HepG2 (cell line): ENCODE data around the gene LSM6. TPM values are rescaled to one million over a fixed set of nuclear protein-coding genes. Genes with fewer than 3 reads are reported as not detected.

Experiments used
- ATAC-seq: fragments of 200-7000 bp; cut with Tn5 transposase; 3 replicates; pipeline ENCODE4 v1.9.1; 2020; ENCODE audit warnings: mild to moderate bottlenecking, moderate library complexity
- BruUV-seq: library from RNA; stranded (reverse); fragments of 400-500 nt; replicated peaks from 2 replicates; lab custom pipeline; 2021; lab: Mats Ljungman, UMichigan
- CTCF ChIA-PET: fragments of 300-600 bp; formaldehyde crosslinking; extraction: SDS; loops from one replicate; lab custom pipeline; 2021; ENCODE audit warnings: low total read pairs, inconsistent platforms, low intra/inter-chr PET ratio; lab: Yijun Ruan, JAX
- POLR2A ChIA-PET: fragments of 350-600 bp; sonication (Branson Sonifier 250); formaldehyde crosslinking; loops from one replicate; lab custom pipeline; 2020; ENCODE audit warnings: antibody characterized with exemption, inconsistent platforms; lab: Yijun Ruan, JAX
- DNase-seq: peaks from one replicate; pipeline ENCODE4 v3.0.0-alpha.2; 2015; ENCODE audit warnings: low spot score
- FAIRE-seq: peaks from 3 replicates; lab custom pipeline; 2011; peaks lifted over from hg19 to GRCh38; lab: Jason Lieb, UNC
- H2AFZ ChIP-seq: one replicate; pipeline ENCODE4 v1.6.1; 2011; ENCODE audit warnings: low read length, inconsistent platforms
- H3K27ac ChIP-seq: fragments of 300-600 bp; 3 replicates; pipeline ENCODE4 v1.8.0; 2011; ENCODE audit warnings: mixed run types, mild to moderate bottlenecking, mixed read lengths, low read length, inconsistent platforms; ENCODE audit not compliant: insufficient read depth; ENCODE audit errors: extremely low read length
- H3K27me3 ChIP-seq, 2 experiments: fragments of 200-600 bp in 1 of 2; 2 replicates in 1 of 2; 3 replicates in 1 of 2; pipeline versions ENCODE4 v1.6.0 to v1.8.0; 2011; ENCODE audit warnings: low read length in 2 of 2, mild to moderate bottlenecking in 2 of 2, moderate library complexity in 2 of 2, inconsistent platforms in 1 of 2; ENCODE audit not compliant: insufficient read depth in 2 of 2, control insufficient read depth in 1 of 2
- H3K36me3 ChIP-seq, 2 experiments: fragments of 200-600 bp in 1 of 2; replicated peaks in 1 of 2; 2 replicates in 1 of 2; 3 replicates in 1 of 2; pipeline versions ENCODE4 v1.5.1 to v1.8.0; 2011; ENCODE audit warnings: low read length in 2 of 2, inconsistent platforms in 1 of 2; ENCODE audit not compliant: insufficient read depth in 2 of 2, control insufficient read depth in 1 of 2
- H3K4me1 ChIP-seq: 2 replicates; pipeline ENCODE4 v1.5.1; 2012; ENCODE audit warnings: low read length, inconsistent platforms; ENCODE audit not compliant: insufficient read depth
- H3K4me2 ChIP-seq: 2 replicates; pipeline ENCODE4 v1.6.0; 2011; ENCODE audit warnings: low read depth, low read length, inconsistent platforms
- H3K4me3 ChIP-seq, 3 experiments: fragments of 200-600 bp in 1 of 3; sonication (generic), shearing (Covaris generic) in 1 of 3; replicated peaks in 1 of 3; 2 replicates each; pipeline ENCODE4 v1.5.1; 2011 to 2016; ENCODE audit warnings: low read length in 3 of 3, inconsistent platforms in 2 of 3, low read depth in 2 of 3, mild to moderate bottlenecking in 2 of 3, control low read depth in 1 of 3, mixed read lengths in 1 of 3; ENCODE audit not compliant: insufficient read depth in 1 of 3
- H3K79me2 ChIP-seq: one replicate; pipeline ENCODE4 v1.6.1; 2011; ENCODE audit warnings: low read length, inconsistent platforms; ENCODE audit not compliant: insufficient read depth
- H3K9ac ChIP-seq: 2 replicates; pipeline ENCODE4 v1.6.0; 2011; ENCODE audit warnings: mild to moderate bottlenecking, low read depth, low read length, inconsistent platforms; ENCODE audit not compliant: insufficient read depth
- H3K9me3 ChIP-seq: 2 replicates; pipeline ENCODE4 v1.5.1; 2012; ENCODE audit warnings: mild to moderate bottlenecking, low read length
- H4K20me1 ChIP-seq: 2 replicates; pipeline ENCODE4 v1.6.0; 2011; ENCODE audit warnings: inconsistent platforms, mild to moderate bottlenecking, low read length, moderate library complexity; ENCODE audit not compliant: insufficient read depth
- ARID3A ChIP-seq: IDR thresholded peaks from 2 replicates; pipeline ENCODE4 v1.6.1; 2012; ENCODE audit warnings: low read depth, low read length, improper control_type of control experiment
- ATF2 ChIP-seq: sonication (generic); formaldehyde crosslinking; IDR thresholded peaks from 2 replicates; pipeline ENCODE4 v1.4.0; 2020; ENCODE audit warnings: missing genetic modification reagents
- KDM2A ChIP-seq: sonication (generic); formaldehyde crosslinking; IDR thresholded peaks from 2 replicates; pipeline ENCODE4 v1.4.0; 2020; ENCODE audit warnings: low read depth, missing genetic modification reagents, borderline replicate concordance
- MZF1 ChIP-seq: sonication (generic); formaldehyde crosslinking; IDR thresholded peaks from 2 replicates; pipeline ENCODE4 v1.8.1; 2023; ENCODE audit warnings: mild to moderate bottlenecking, missing genetic modification reagents, borderline replicate concordance
- NFYC ChIP-seq: IDR thresholded peaks from 2 replicates; pipeline ENCODE4 v1.6.1; 2016; ENCODE audit warnings: missing genetic modification reagents, missing compliant biosample characterization
- SP2 ChIP-seq: sonication (generic); formaldehyde crosslinking; IDR thresholded peaks from 2 replicates; pipeline ENCODE4 v1.5.1; 2020; ENCODE audit warnings: mild to moderate bottlenecking, missing genetic modification reagents
- ZBTB44 ChIP-seq: sonication (generic); formaldehyde crosslinking; IDR thresholded peaks from 2 replicates; pipeline ENCODE4 v1.4.0; 2020; ENCODE audit warnings: missing genetic modification reagents
- ZNF331 ChIP-seq: sonication (generic); formaldehyde crosslinking; IDR thresholded peaks from 2 replicates; pipeline ENCODE4 v1.4.0; 2020; ENCODE audit warnings: missing genetic modification reagents
- ZNF567 ChIP-seq: sonication (generic); formaldehyde crosslinking; IDR thresholded peaks from 2 replicates; pipeline ENCODE4 v1.8.1; 2023; ENCODE audit warnings: mild to moderate bottlenecking, missing genetic modification reagents, borderline replicate concordance
- ZSCAN9 ChIP-seq: IDR thresholded peaks from 2 replicates; pipeline ENCODE4 v1.6.1; 2016; ENCODE audit warnings: borderline replicate concordance
- WGBS: methylation state at CpG from one replicate; pipeline ENCODE4 v1.1.6; 2017; ENCODE audit warnings: low lambda C conversion rate; 5-methylcytosine and 5-hydroxymethylcytosine counted together
- in situ Hi-C: cut with HindIII; loops from 2 replicates; pipeline ENCODE4 v1.10.0; 2017; ENCODE audit warnings: low pct_unique_long_range_greater_than_20kb; ENCODE audit not compliant: extremely low pct_ligation_motif_present
- intact Hi-C: fragments of 100-400 bp; cut with micrococcal nuclease; formaldehyde crosslinking; loops from one replicate; pipeline ENCODE4 v1.10.0; 2022; ENCODE audit not compliant: unreplicated experiment
- polyA plus RNA-seq, 8 experiments: library from polyadenylated mRNA; depleted of rRNA in 3 of 8; stranded (reverse) in 7 of 8; unstranded in 1 of 8; fragments of >200 nt; fragmentation: Illumina TruSeq in 4 of 8; extraction: Trizol in 4 of 8; gene quantifications; 2 replicates each; pipeline versions ENCODE4 v1.2.1 to v1.2.3, GENCODE V29; 2011 to 2016; ENCODE audit warnings: low read depth in 4 of 8, missing spikeins in 1 of 8, mixed read lengths in 1 of 8; ENCODE audit not compliant: insufficient read depth in 1 of 8
- total RNA-seq, 5 experiments: library from RNA; depleted of rRNA; stranded (reverse); fragments of >200 nt; fragmentation: Illumina TruSeq; extraction: Trizol; gene quantifications; 2 replicates each; pipeline ENCODE4 v1.2.3, GENCODE V29; 2016; ENCODE audit warnings: low read depth in 1 of 5

Gene LSM6
- total and polyA plus RNA-seq, 2 of the 13 experiments (the other 11 are each of a cell fraction or from before 2014, with no cell fraction given): 14.6 to 83.3 TPM

GRCh38 chr4:146158036-146158745 lies 17.3 kb upstream of the LSM6 start:
- Histone ChIP-seq H4K20me1 (no peaks in the 10 kb centered on the region), H3K4me2 (no peak overlapping the region), H3K4me3 (no peak overlapping the region), H2AFZ (no peak overlapping the region), H3K27me3 (no peaks in the 10 kb centered on the region), H3K79me2 (no peaks in the 10 kb centered on the region), H3K9me3 (peaks cover 13% of the 10 kb centered on the region; the same call in 1 of the 2 replicates), H3K9ac (no peak overlapping the region), H3K36me3 (no peaks in the 10 kb centered on the region), H3K4me1 (no peaks in the 10 kb centered on the region), H3K27ac (no peak overlapping the region)
- ATAC-seq (no peak), DNase-seq (no peak), FAIRE-seq (no peak)
- ChIA-PET CTCF (no interaction called here), POLR2A (no interaction called here)
- 22% methylated on average over 5 of the region's 5 CpGs for WGBS
- no TSS peak for BruUV-seq
- in situ Hi-C loops (no loop called here), intact Hi-C loops (no loop called here)
- TF ChIP-seq MZF1 (no peak), KDM2A (no peak), ZSCAN9 (no peak), ZNF567 (CRISPR knock-in tag) (no peak), ATF2 (CRISPR knock-in tag) (no peak), ARID3A (no peak), ZBTB44 (CRISPR knock-in tag) (no peak), NFYC (CRISPR knock-in tag) (no peak), ZNF331 (no peak), SP2 (CRISPR knock-in tag) (no peak)
